Neural crest cell (in vitro differentiated cells): ENCODE data around the gene MFSD12. TPM values are rescaled to one million over a fixed set of nuclear protein-coding genes. Genes with fewer than 3 reads are reported as not detected.

Source experiments
- DNase-seq: peaks from one replicate; pipeline ENCODE4 v3.0.0; 2021; ENCODE audit warnings: low read depth, mixed read lengths, low spot score
- H3K27ac Mint-ChIP-seq: one replicate; pipeline ENCODE4 v1.8.0; 2021; ENCODE audit warnings: mild to moderate bottlenecking, mixed read lengths; ENCODE audit not compliant: unreplicated experiment
- H3K27me3 Mint-ChIP-seq: 2 replicates; pipeline ENCODE4 v1.8.0; 2021; ENCODE audit warnings: low read depth, mild to moderate bottlenecking, mixed read lengths
- H3K36me3 Mint-ChIP-seq: 2 replicates; pipeline ENCODE4 v1.8.0; 2021; ENCODE audit warnings: low read depth, mild to moderate bottlenecking, mixed read lengths
- H3K4me1 Mint-ChIP-seq: 2 replicates; pipeline ENCODE4 v1.8.0; 2021; ENCODE audit warnings: mixed read lengths
- H3K4me3 Mint-ChIP-seq: one replicate; pipeline ENCODE4 v1.8.0; 2021; ENCODE audit warnings: mild to moderate bottlenecking, mixed read lengths
- H3K9me3 Mint-ChIP-seq: 2 replicates; pipeline ENCODE4 v1.8.0; 2021; ENCODE audit warnings: mixed read lengths
- total RNA-seq: library from RNA; stranded (reverse); gene quantifications from 2 replicates; pipeline ENCODE4 v1.2.1, GENCODE V29; 2021
- TF ChIP-seq, protein P1 (sequence below): fragments of 200-600 bp; sonication (generic); conservative IDR thresholded peaks from 2 replicates; pipeline ENCODE4 v1.5.0; 2021; ENCODE audit warnings: antibody characterized with exemption, mild to moderate bottlenecking

Gene MFSD12
- total RNA-seq, 1 donor from 2014 or later, result 79.1 TPM

- TF ChIP-seq, protein P1, sequence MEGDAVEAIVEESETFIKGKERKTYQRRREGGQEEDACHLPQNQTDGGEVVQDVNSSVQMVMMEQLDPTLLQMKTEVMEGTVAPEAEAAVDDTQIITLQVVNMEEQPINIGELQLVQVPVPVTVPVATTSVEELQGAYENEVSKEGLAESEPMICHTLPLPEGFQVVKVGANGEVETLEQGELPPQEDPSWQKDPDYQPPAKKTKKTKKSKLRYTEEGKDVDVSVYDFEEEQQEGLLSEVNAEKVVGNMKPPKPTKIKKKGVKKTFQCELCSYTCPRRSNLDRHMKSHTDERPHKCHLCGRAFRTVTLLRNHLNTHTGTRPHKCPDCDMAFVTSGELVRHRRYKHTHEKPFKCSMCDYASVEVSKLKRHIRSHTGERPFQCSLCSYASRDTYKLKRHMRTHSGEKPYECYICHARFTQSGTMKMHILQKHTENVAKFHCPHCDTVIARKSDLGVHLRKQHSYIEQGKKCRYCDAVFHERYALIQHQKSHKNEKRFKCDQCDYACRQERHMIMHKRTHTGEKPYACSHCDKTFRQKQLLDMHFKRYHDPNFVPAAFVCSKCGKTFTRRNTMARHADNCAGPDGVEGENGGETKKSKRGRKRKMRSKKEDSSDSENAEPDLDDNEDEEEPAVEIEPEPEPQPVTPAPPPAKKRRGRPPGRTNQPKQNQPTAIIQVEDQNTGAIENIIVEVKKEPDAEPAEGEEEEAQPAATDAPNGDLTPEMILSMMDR, result no peak
- H3K27me3 Mint-ChIP-seq, result peaks cover 15% of the 10 kb centered on the region
- H3K27ac Mint-ChIP-seq, result no peak overlapping the region
- no peaks in the 10 kb centered on the region for H3K36me3 Mint-ChIP-seq
- no peaks in the 10 kb centered on the region for H3K9me3 Mint-ChIP-seq
- DNase-seq, result no peak
- no peak overlapping the region for H3K4me3 Mint-ChIP-seq
- H3K4me1 Mint-ChIP-seq, result peaks cover 8% of the 10 kb centered on the region
Observed at GRCh38 chr19:3604987-3605343, 47.6 kb upstream of the MFSD12 start.

GRCh38 chr19:3604227-3604986 is 47.0 kb upstream of the MFSD12 start:
- no peak overlapping the region for H3K27ac Mint-ChIP-seq
- no peaks in the 10 kb centered on the region for H3K9me3 Mint-ChIP-seq
- H3K4me1 Mint-ChIP-seq, result peaks cover 8% of the 10 kb centered on the region
- H3K4me3 Mint-ChIP-seq, result no peak overlapping the region
- no peaks in the 10 kb centered on the region for H3K36me3 Mint-ChIP-seq
- TF ChIP-seq, protein P1, result no peak
- DNase-seq, result no peak
- H3K27me3 Mint-ChIP-seq, result peaks cover 15% of the 10 kb centered on the region

DNA sequence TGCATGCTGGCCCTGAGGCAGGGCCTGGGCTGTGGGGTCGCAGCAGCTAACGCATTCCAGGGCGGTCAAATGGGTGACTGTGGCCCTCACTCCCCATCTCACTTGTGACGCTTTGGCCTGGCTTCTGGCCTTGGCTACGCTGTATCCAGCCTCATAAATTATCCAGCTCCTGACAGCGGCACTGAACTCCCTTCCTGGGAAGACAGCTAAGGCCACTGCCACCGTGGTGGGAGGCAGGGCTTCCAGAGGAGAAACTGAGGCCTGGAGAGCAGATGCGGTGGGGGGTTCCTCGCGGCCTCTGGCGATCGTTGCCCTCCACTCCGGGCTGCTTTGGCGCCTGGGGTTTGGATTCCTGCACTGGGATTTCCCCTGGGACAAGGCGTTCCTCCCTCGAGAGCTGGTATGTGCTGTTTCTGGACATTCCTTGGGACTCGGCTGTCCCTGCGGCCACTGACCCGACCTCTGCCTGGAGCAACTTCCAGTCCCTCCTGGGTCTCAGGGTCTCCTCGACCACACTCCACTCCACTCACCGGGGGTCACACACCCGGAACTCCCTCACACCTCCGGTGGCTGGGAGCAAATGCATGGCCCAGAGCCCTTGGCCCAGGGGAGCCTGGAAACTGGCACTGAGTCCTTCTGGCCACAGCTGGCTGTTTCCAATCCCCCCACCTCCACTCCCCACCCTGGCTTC is 45.9 kb upstream of the MFSD12 start:
- H3K27ac Mint-ChIP-seq, result no peak overlapping the region
- TF ChIP-seq, protein P1, result no peak

DNA sequence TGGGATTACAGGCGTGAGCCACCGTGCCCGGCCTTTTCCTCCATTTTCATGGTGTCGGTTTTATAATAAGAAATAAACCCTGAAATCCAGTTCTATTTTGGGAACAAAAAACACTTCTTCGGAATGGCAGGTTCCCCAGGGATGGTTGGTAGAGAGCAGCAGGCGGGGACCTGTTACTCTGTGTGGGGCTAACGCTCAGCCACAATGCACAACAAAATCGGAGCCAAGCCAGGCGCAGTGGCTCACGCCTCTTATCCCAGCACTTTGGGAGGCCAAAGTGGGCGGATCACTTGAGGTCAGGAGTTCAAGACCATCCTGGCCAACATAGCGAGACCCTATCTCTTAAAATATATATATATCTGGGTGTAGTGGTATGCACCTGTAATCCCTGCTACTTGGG is 43.6 kb upstream of the MFSD12 start:
- H3K27me3 Mint-ChIP-seq, result no peaks in the 10 kb centered on the region
- no peak for DNase-seq

More for the DNA sequence above, 45.9 kb upstream of the MFSD12 start:
- Mint-ChIP-seq H3K4me3 (no peak overlapping the region), H3K9me3 (no peaks in the 10 kb centered on the region), H3K36me3 (no peaks in the 10 kb centered on the region), H3K27me3 (peaks cover 13% of the 10 kb centered on the region), H3K4me1 (peaks cover 7% of the 10 kb centered on the region)
- no peak for DNase-seq

DNA sequence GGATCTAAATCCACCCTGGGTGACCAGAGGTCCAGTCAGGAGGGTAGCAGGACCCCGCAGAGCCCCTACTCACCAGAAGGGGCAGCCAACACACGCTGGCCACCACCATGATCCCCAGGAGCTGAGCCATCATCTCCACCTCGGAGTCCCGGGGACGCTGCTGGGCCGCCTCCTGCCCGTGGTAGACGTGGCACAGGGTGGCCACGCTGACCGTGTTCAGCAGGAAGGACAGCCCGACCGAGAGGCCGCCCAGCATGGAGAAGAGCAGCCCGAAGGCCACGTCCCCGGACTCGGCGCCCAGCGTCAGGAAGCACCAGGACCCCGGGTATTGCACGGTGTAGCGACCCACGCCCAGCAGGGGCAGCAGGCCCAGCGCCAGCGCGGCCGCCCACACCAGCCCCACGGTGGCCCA is 42.4 kb upstream of the MFSD12 start:
- TF ChIP-seq, protein P1, result no peak
- Mint-ChIP-seq H3K27me3 (peaks cover under 1% of the 10 kb centered on the region), H3K9me3 (no peaks in the 10 kb centered on the region), H3K27ac (no peak overlapping the region), H3K4me3 (no peak overlapping the region), H3K4me1 (no peaks in the 10 kb centered on the region), H3K36me3 (no peaks in the 10 kb centered on the region)
- DNase-seq, result no peak

More for the DNA sequence above, 43.6 kb upstream of the MFSD12 start:
- no peak overlapping the region for H3K4me3 Mint-ChIP-seq
- no peak overlapping the region for H3K27ac Mint-ChIP-seq
- H3K4me1 Mint-ChIP-seq, result no peaks in the 10 kb centered on the region
- TF ChIP-seq, protein P1, result no peak
- H3K9me3 Mint-ChIP-seq, result no peaks in the 10 kb centered on the region
- H3K36me3 Mint-ChIP-seq, result no peaks in the 10 kb centered on the region
